HG03025 (cell line): ENCODE results near the gene UQCC5.

Experiments used
- ATAC-seq: cut with Tn5 transposase; IDR thresholded peaks from one replicate; pipeline ENCODE4 v1.9.1; 2021; ENCODE audit warnings: mild to moderate bottlenecking, moderate library complexity; ENCODE audit not compliant: unreplicated experiment, low FRiP score

The UQCC5 gene

GRCh38 chr3:52532838-52533622 is 3.4 kb upstream of the UQCC5 start:
- ATAC-seq = no peak

- ATAC-seq = no peak
These were observed 2.7 kb upstream of the UQCC5 start, which contains the start of gene NT5DC2 for GRCh38 chr3:52533623-52534280. NT5DC2 (minus strand) TSS chr3:52533857; CDS start chr3:52533737, 120 bp downstream.

GRCh38 chr3:52534281-52535183 is 1.9 kb upstream of the UQCC5 start:
- no peak for ATAC-seq

GRCh38 chr3:52535411-52536111 is 844 bp upstream of the UQCC5 start:
- no peak for ATAC-seq

GRCh38 chr3:52536112-52536368 is 365 bp upstream of the UQCC5 start:
- no peak for ATAC-seq

- ATAC-seq = no peak
These were observed 788 bp downstream of the UQCC5 start for GRCh38 chr3:52537165-52537620.

GRCh38 chr3:52537726-52538421 is 1.5 kb downstream of the UQCC5 start:
- ATAC-seq = no peak

GRCh38 chr3:52539010-52539653 is 2.7 kb downstream of the UQCC5 start:
- no peak for ATAC-seq

GRCh38 chr3:52541050-52541449 is 4.6 kb downstream of the UQCC5 start:
- no peak for ATAC-seq

- ATAC-seq = no peak
These were observed 8.5 kb downstream of the UQCC5 start for GRCh38 chr3:52544937-52545336.

GRCh38 chr3:52546111-52546901 is 9.9 kb downstream of the UQCC5 start:
- no peak for ATAC-seq

- ATAC-seq = no peak
These were observed 10.7 kb downstream of the UQCC5 start for GRCh38 chr3:52547143-52547542.

- no peak for ATAC-seq
These were observed 14.7 kb downstream of the UQCC5 start for GRCh38 chr3:52551118-52551517.

GRCh38 chr3:52552089-52552488 is 15.7 kb downstream of the UQCC5 start:
- no peak for ATAC-seq

GRCh38 chr3:52554026-52554755 is 17.8 kb downstream of the UQCC5 start:
- ATAC-seq = no peak

GRCh38 chr3:52555056-52555455 is 18.7 kb downstream of the UQCC5 start:
- ATAC-seq = no peak

- ATAC-seq = no peak
These were observed 20.9 kb downstream of the UQCC5 start for GRCh38 chr3:52557011-52557960.
